ENCODE data around the gene CCDC187.

- TF ChIP-seq CTCF (IDR thresholded peaks at IDR 0.05; ENCODE audit: borderline replicate concordance, extremely low read depth, low read length, poor library complexity, severe bottlenecking) = no peak
- no peak for TF ChIP-seq EZH2 (IDR thresholded peaks at IDR 0.05; ENCODE audit: borderline replicate concordance, low read depth, low read length, severe bottlenecking)
Measured at GRCh38 chr9:136339958-136340310, 36.0 kb upstream of the CCDC187 start.
